HepG2 (cell line): ENCODE data around the gene SLC27A1. TPM values are rescaled to one million over a fixed set of nuclear protein-coding genes. Genes with fewer than 3 reads are reported as not detected.

ENCODE experiments used
- ATF6 ChIP-seq: sonication (generic); formaldehyde crosslinking; conservative IDR thresholded peaks from 2 replicates; pipeline ENCODE4 v1.4.0; 2020; ENCODE audit warnings: missing genetic modification reagents
- GTF2F1 ChIP-seq: fragments of 150-350 bp; IDR thresholded peaks from 2 replicates; pipeline ENCODE4 v1.6.1; 2014; ENCODE audit warnings: low read length
- MIER2 ChIP-seq: IDR thresholded peaks from 2 replicates; pipeline ENCODE4 v1.6.1; 2016; ENCODE audit warnings: missing biosample characterization, missing genetic modification reagents
- NPAS2 ChIP-seq: sonication (generic); formaldehyde crosslinking; IDR thresholded peaks from 2 replicates; pipeline ENCODE4 v1.8.0; 2022; ENCODE audit warnings: mild to moderate bottlenecking, missing genetic modification reagents, borderline replicate concordance
- SP5 ChIP-seq: IDR thresholded peaks from 2 replicates; pipeline ENCODE4 v1.6.1; 2016; ENCODE audit warnings: low read depth, borderline replicate concordance
- TBP ChIP-seq: sonication (generic); formaldehyde crosslinking; IDR thresholded peaks from 2 replicates; pipeline ENCODE4 v1.5.0; 2020; ENCODE audit warnings: missing genetic modification reagents
- ZBTB39 ChIP-seq: sonication (generic); formaldehyde crosslinking; IDR thresholded peaks from 2 replicates; pipeline ENCODE4 v1.5.0; 2020; ENCODE audit warnings: missing genetic modification reagents
- ZNF546 ChIP-seq: sonication (generic); formaldehyde crosslinking; conservative IDR thresholded peaks from 2 replicates; pipeline ENCODE4 v1.8.1; 2023; ENCODE audit warnings: mild to moderate bottlenecking, missing genetic modification reagents
- ZNF772 ChIP-seq: sonication (generic); formaldehyde crosslinking; IDR thresholded peaks from 2 replicates; pipeline ENCODE4 v1.5.0; 2020; ENCODE audit warnings: mild to moderate bottlenecking, missing genetic modification reagents
- polyA plus RNA-seq, 8 experiments: library from polyadenylated mRNA; depleted of rRNA in 3 of 8; stranded (reverse) in 7 of 8; unstranded in 1 of 8; fragments of >200 nt; fragmentation: Illumina TruSeq in 4 of 8; extraction: Trizol in 4 of 8; gene quantifications; 2 replicates each; pipeline versions ENCODE4 v1.2.1 to v1.2.3, GENCODE V29; 2011 to 2016; ENCODE audit warnings: low read depth in 4 of 8, missing spikeins in 1 of 8, mixed read lengths in 1 of 8; ENCODE audit not compliant: insufficient read depth in 1 of 8
- total RNA-seq, 5 experiments: library from RNA; depleted of rRNA; stranded (reverse); fragments of >200 nt; fragmentation: Illumina TruSeq; extraction: Trizol; gene quantifications; 2 replicates each; pipeline ENCODE4 v1.2.3, GENCODE V29; 2016; ENCODE audit warnings: low read depth in 1 of 5
- TF ChIP-seq, protein P1 (sequence below): sonication (generic); formaldehyde crosslinking; IDR thresholded peaks from 2 replicates; pipeline ENCODE4 v1.4.0; 2020; ENCODE audit warnings: low read depth, missing genetic modification reagents
- TF ChIP-seq, protein P2 (sequence below): sonication (generic); formaldehyde crosslinking; IDR thresholded peaks from 2 replicates; pipeline ENCODE4 v1.4.0; 2020; ENCODE audit warnings: mild to moderate bottlenecking, missing genetic modification reagents, borderline replicate concordance
- TF ChIP-seq, protein P3 (sequence below): sonication (generic); formaldehyde crosslinking; IDR thresholded peaks from 2 replicates; pipeline ENCODE4 v1.4.0; 2020; ENCODE audit warnings: missing genetic modification reagents

SLC27A1 gene
- total and polyA plus RNA-seq, 2 of the 13 experiments (the other 11 are each of a cell fraction or from before 2014, with no cell fraction given): 4.1 to 8.8 TPM

GRCh38 chr19:17511724-17512573 lies 41.6 kb downstream of the SLC27A1 start (continued):
- TF ChIP-seq TBP (CRISPR knock-in tag) (peak; percentile 50; the same call in 1 of the 2 replicates), ZNF772 (CRISPR knock-in tag) (peak; percentile 93), MIER2 (CRISPR knock-in tag) (peak; percentile 65; the same call in 1 of the 2 replicates), ATF6 (CRISPR knock-in tag) (0 out of 2 replicates have a peak, but pooled peaks have one; percentile 48), ZBTB39 (CRISPR knock-in tag) (peak; percentile 97), ZNF546 (CRISPR knock-in tag) (0 out of 2 replicates have a peak, but pooled peaks have one; percentile 31), GTF2F1 (no peak), NPAS2 (CRISPR knock-in tag) (no peak), SP5 (peak; percentile 83)
- TF ChIP-seq, protein P1, sequence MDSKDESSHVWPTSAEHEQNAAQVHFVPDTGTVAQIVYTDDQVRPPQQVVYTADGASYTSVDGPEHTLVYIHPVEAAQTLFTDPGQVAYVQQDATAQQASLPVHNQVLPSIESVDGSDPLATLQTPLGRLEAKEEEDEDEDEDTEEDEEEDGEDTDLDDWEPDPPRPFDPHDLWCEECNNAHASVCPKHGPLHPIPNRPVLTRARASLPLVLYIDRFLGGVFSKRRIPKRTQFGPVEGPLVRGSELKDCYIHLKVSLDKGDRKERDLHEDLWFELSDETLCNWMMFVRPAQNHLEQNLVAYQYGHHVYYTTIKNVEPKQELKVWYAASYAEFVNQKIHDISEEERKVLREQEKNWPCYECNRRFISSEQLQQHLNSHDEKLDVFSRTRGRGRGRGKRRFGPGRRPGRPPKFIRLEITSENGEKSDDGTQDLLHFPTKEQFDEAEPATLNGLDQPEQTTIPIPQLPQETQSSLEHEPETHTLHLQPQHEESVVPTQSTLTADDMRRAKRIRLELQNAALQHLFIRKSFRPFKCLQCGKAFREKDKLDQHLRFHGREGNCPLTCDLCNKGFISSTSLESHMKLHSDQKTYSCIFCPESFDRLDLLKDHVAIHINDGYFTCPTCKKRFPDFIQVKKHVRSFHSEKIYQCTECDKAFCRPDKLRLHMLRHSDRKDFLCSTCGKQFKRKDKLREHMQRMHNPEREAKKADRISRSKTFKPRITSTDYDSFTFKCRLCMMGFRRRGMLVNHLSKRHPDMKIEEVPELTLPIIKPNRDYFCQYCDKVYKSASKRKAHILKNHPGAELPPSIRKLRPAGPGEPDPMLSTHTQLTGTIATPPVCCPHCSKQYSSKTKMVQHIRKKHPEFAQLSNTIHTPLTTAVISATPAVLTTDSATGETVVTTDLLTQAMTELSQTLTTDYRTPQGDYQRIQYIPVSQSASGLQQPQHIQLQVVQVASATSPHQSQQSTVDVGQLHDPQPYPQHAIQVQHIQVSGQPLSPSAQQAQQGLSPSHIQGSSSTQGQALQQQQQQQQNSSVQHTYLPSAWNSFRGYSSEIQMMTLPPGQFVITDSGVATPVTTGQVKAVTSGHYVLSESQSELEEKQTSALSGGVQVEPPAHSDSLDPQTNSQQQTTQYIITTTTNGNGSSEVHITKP (CRISPR knock-in tag): peak; percentile 78; the same call in 1 of the 2 replicates
- TF ChIP-seq, protein P2, sequence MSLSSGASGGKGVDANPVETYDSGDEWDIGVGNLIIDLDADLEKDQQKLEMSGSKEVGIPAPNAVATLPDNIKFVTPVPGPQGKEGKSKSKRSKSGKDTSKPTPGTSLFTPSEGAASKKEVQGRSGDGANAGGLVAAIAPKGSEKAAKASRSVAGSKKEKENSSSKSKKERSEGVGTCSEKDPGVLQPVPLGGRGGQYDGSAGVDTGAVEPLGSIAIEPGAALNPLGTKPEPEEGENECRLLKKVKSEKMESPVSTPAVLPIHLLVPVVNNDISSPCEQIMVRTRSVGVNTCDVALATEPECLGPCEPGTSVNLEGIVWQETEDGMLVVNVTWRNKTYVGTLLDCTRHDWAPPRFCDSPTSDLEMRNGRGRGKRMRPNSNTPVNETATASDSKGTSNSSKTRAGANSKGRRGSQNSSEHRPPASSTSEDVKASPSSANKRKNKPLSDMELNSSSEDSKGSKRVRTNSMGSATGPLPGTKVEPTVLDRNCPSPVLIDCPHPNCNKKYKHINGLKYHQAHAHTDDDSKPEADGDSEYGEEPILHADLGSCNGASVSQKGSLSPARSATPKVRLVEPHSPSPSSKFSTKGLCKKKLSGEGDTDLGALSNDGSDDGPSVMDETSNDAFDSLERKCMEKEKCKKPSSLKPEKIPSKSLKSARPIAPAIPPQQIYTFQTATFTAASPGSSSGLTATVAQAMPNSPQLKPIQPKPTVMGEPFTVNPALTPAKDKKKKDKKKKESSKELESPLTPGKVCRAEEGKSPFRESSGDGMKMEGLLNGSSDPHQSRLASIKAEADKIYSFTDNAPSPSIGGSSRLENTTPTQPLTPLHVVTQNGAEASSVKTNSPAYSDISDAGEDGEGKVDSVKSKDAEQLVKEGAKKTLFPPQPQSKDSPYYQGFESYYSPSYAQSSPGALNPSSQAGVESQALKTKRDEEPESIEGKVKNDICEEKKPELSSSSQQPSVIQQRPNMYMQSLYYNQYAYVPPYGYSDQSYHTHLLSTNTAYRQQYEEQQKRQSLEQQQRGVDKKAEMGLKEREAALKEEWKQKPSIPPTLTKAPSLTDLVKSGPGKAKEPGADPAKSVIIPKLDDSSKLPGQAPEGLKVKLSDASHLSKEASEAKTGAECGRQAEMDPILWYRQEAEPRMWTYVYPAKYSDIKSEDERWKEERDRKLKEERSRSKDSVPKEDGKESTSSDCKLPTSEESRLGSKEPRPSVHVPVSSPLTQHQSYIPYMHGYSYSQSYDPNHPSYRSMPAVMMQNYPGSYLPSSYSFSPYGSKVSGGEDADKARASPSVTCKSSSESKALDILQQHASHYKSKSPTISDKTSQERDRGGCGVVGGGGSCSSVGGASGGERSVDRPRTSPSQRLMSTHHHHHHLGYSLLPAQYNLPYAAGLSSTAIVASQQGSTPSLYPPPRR (CRISPR knock-in tag): peak; percentile 84
- TF ChIP-seq, protein P3, sequence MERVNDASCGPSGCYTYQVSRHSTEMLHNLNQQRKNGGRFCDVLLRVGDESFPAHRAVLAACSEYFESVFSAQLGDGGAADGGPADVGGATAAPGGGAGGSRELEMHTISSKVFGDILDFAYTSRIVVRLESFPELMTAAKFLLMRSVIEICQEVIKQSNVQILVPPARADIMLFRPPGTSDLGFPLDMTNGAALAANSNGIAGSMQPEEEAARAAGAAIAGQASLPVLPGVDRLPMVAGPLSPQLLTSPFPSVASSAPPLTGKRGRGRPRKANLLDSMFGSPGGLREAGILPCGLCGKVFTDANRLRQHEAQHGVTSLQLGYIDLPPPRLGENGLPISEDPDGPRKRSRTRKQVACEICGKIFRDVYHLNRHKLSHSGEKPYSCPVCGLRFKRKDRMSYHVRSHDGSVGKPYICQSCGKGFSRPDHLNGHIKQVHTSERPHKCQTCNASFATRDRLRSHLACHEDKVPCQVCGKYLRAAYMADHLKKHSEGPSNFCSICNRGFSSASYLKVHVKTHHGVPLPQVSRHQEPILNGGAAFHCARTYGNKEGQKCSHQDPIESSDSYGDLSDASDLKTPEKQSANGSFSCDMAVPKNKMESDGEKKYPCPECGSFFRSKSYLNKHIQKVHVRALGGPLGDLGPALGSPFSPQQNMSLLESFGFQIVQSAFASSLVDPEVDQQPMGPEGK (CRISPR knock-in tag): peak; percentile 97
